ENCODE results near the gene PLPPR2.

DNA sequence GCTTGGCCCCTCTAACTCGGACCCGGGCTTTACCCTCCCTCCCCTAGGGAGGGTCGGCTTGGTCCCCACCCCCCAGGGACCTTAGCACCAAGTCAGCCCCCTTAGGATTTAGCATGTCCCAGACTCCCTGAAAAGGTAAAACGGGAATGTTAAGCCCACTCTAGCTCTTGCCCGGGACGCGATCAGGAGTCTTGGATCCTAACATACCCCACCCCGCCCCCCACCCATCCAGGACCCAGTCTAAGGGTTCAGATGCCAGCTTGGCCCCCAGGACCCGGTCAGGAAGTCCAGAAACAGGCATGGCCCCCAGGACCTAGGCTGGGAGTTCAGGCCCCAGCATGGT, 28.4 kb downstream of the PLPPR2 start:
- TF ChIP-seq, protein P1, sequence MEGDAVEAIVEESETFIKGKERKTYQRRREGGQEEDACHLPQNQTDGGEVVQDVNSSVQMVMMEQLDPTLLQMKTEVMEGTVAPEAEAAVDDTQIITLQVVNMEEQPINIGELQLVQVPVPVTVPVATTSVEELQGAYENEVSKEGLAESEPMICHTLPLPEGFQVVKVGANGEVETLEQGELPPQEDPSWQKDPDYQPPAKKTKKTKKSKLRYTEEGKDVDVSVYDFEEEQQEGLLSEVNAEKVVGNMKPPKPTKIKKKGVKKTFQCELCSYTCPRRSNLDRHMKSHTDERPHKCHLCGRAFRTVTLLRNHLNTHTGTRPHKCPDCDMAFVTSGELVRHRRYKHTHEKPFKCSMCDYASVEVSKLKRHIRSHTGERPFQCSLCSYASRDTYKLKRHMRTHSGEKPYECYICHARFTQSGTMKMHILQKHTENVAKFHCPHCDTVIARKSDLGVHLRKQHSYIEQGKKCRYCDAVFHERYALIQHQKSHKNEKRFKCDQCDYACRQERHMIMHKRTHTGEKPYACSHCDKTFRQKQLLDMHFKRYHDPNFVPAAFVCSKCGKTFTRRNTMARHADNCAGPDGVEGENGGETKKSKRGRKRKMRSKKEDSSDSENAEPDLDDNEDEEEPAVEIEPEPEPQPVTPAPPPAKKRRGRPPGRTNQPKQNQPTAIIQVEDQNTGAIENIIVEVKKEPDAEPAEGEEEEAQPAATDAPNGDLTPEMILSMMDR (IDR thresholded peaks at IDR 0.05; ENCODE audit: poor library complexity), result no peak
- TF ChIP-seq EZH2phosphoT487 (IDR thresholded peaks at IDR 0.05; ENCODE audit: low read depth, severe bottlenecking, unreplicated experiment), result no peak

All from hepatocyte (in vitro differentiated cells).